ENCODE results near the gene SAP30. TPM values are rescaled to one million over a fixed set of nuclear protein-coding genes. Genes with fewer than 3 reads are reported as not detected.

SAP30 gene
- total and polyA plus RNA-seq, 2 experiments from 2014 or later: 42.0 to 66.1 TPM

- Histone ChIP-seq H3K27me3 (no peaks in the 10 kb centered on the region), H3K4me1 (ENCODE audit: low read depth) (peaks cover 12% of the 10 kb centered on the region), H3K4me3 (peak overlapping the region; percentile 80), H3K27ac (peak overlapping the region; percentile 97), H3K9me3 (ENCODE audit: low read depth) (no peaks in the 10 kb centered on the region), H3K36me3 (peaks cover 34% of the 10 kb centered on the region)
- DNase-seq (ENCODE audit: low read depth in 1 of 2, low spot score in 1 of 2): peak in 1 of 2 donors; percentile 14
- no peak for TF ChIP-seq CTCF (IDR thresholded peaks at IDR 0.05; ENCODE audit: low read depth, low read length)
Observed at GRCh38 chr4:173332963-173333657, 37.6 kb upstream of the SAP30 start.

GRCh38 chr4:173333658-173334084 is 37.1 kb upstream of the SAP30 start:
- H3K9me3 ChIP-seq (ENCODE audit: low read depth): no peaks in the 10 kb centered on the region
- H3K4me3 ChIP-seq: peak overlapping the region; percentile 80
- DNase-seq (ENCODE audit: low read depth in 1 of 2, low spot score in 1 of 2): peak; percentile 45 to 70
- H3K27me3 ChIP-seq: no peaks in the 10 kb centered on the region
- peak overlapping the region; percentile 97 for H3K27ac ChIP-seq
- peaks cover 12% of the 10 kb centered on the region for H3K4me1 ChIP-seq (ENCODE audit: low read depth)
- no peak for TF ChIP-seq CTCF (IDR thresholded peaks at IDR 0.05; ENCODE audit: low read depth, low read length)
- peaks cover 34% of the 10 kb centered on the region for H3K36me3 ChIP-seq

- peaks cover 33% of the 10 kb centered on the region for H3K36me3 ChIP-seq
- peak; percentile 100 for DNase-seq (ENCODE audit: low read depth in 1 of 2, low spot score in 1 of 2)
- H3K4me1 ChIP-seq (ENCODE audit: low read depth): peaks cover 12% of the 10 kb centered on the region
Observed at GRCh38 chr4:173334085-173334890, 36.5 kb upstream of the SAP30 start, which contains the start of gene HMGB2. Gene HMGB2, minus strand, starts transcription at chr4:173334358. Its CDS starts 709 bp downstream, at chr4:173333649.

GRCh38 chr4:173334891-173335752 is 35.6 kb upstream of the SAP30 start:
- no peaks in the 10 kb centered on the region for H3K27me3 ChIP-seq
- peaks cover 25% of the 10 kb centered on the region for H3K36me3 ChIP-seq
- peak overlapping the region; percentile 76 for H3K4me3 ChIP-seq
- H3K27ac ChIP-seq: peak overlapping the region; percentile 88
- DNase-seq (ENCODE audit: low read depth in 1 of 2, low spot score in 1 of 2): peak; percentile 85 to 91
- H3K4me1 ChIP-seq (ENCODE audit: low read depth): peaks cover 12% of the 10 kb centered on the region
- no peak for TF ChIP-seq CTCF (IDR thresholded peaks at IDR 0.05; ENCODE audit: low read depth, low read length)
- H3K9me3 ChIP-seq (ENCODE audit: low read depth): no peaks in the 10 kb centered on the region

More at GRCh38 chr4:173334085-173334890, 36.5 kb upstream of the SAP30 start, which contains the start of gene HMGB2:
- H3K4me3 ChIP-seq: peak within 1 kb of the TSS; percentile 80
- no peaks in the 10 kb centered on the region for H3K9me3 ChIP-seq (ENCODE audit: low read depth)
- peak within 1 kb of the TSS; percentile 97 for H3K27ac ChIP-seq
- H3K27me3 ChIP-seq: no peaks in the 10 kb centered on the region
- TF ChIP-seq CTCF (IDR thresholded peaks at IDR 0.05; ENCODE audit: low read depth, low read length): no peak

- Histone ChIP-seq H3K9me3 (ENCODE audit: low read depth) (no peaks in the 10 kb centered on the region), H3K4me3 (no peak overlapping the region), H3K27me3 (no peaks in the 10 kb centered on the region), H3K27ac (no peak overlapping the region), H3K36me3 (peaks cover 6% of the 10 kb centered on the region), H3K4me1 (ENCODE audit: low read depth) (peaks cover 12% of the 10 kb centered on the region)
- DNase-seq (ENCODE audit: low read depth in 1 of 2, low spot score in 1 of 2): no peak
- TF ChIP-seq CTCF (IDR thresholded peaks at IDR 0.05; ENCODE audit: low read depth, low read length): no peak
Observed at GRCh38 chr4:173337463-173337862, 33.3 kb upstream of the SAP30 start.

Measured in cardiac muscle cell (in vitro differentiated cells and primary cell).